Measurements from ENCODE around the gene SSR1. TPM values are rescaled to one million over a fixed set of nuclear protein-coding genes. Genes with fewer than 3 reads are reported as not detected.
"Not testable (repeated sequence)": the region's sequence is repeated elsewhere in the genome, so short reads cannot be mapped to it uniquely, and the experiment has no call there.

Gene SSR1
- total and polyA plus RNA-seq, 2 experiments from 2014 or later, result 65.3 to 70.2 TPM

DNA sequence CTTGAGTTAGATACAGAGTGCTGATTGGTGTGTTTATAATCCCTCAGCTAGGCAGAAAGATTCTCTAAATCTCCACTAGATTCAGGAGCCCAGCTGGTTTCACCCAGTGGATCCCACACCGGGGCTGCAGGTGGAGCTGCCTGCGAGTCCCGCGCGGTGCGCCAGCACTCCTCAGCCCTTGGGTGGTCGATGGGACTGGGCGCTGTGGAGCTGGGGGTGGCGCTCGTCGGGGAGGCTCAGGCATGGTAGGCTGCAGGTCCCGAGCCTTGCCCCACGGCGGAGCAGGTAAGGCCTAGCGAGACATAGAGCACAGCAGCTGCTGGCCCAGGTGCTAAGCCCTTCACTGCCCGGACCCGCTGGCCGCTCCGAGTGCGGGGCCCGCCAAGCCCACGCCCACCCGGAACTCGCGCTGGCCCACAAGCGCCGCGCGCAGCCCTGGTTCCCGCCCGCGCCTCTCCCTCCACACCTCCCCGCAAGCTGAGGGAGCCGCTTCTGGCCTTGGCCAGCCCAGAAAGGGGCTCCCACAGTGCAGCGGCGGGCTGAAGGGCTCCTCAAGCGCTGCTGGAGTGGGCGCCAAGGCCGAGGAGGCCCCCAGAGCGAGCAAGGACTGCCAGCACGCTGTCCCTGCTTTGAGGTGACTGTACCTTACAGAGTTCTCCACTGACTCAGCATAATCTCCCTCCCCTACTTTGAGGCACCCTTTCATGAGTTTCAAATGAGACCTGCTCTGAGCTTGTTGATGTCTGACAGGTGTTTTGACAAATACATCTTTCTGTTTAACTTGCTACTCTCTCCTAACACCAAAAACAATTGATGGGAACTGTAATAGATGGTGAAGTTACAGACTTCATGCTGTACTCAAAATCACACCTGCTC is 3.9 kb upstream of the SSR1 start:
- no peaks in the 10 kb centered on the region for H3K9me3 Mint-ChIP-seq
- peaks cover 4% of the 10 kb centered on the region for H3K27me3 Mint-ChIP-seq (ENCODE audit: insufficient read depth, low read depth, poor library complexity)
- ATAC-seq, result no peak
- H2AFZ ChIP-seq, result peak overlapping the region; percentile 29; the same call in 1 of the 2 replicates
- no peaks in the 10 kb centered on the region; the same call in 1 of the 2 replicates for H3K9me2 ChIP-seq (ENCODE audit: insufficient read depth)
- peaks cover 4% of the 10 kb centered on the region; the same call in 2 of the 3 replicates for H3K4me1 Mint-ChIP-seq
- no peaks in the 10 kb centered on the region for H3K36me3 ChIP-seq (ENCODE audit: insufficient read depth)
- H4K20me1 ChIP-seq (replicated peaks; ENCODE audit: insufficient read depth), result no peaks in the 10 kb centered on the region
- H3K4me3 Mint-ChIP-seq, result no peak overlapping the region
- H3K36me3 Mint-ChIP-seq (ENCODE audit: low read depth), result peaks cover 7% of the 10 kb centered on the region; the same call in 2 of the 3 replicates
- H3K4me3 ChIP-seq, result no peak overlapping the region
- H3K27ac Mint-ChIP-seq, result no peak overlapping the region
- DNase-seq (ENCODE audit: low spot score), result peak; percentile 15
- H3K4me2 ChIP-seq, result no peak overlapping the region
- no peak for TF ChIP-seq ZNF331 (CRISPR knock-in tag; IDR thresholded peaks at IDR 0.05; ENCODE audit: low read depth)
- no peak for TF ChIP-seq REST (IDR thresholded peaks at IDR 0.05; ENCODE audit: unreplicated experiment)
- no peak for TF ChIP-seq ZNF114 (CRISPR knock-in tag; IDR thresholded peaks at IDR 0.05)
- no peak for TF ChIP-seq STAT1 (IDR thresholded peaks at IDR 0.05; ENCODE audit: unreplicated experiment)
- TF ChIP-seq POLR2AphosphoS5 (IDR thresholded peaks at IDR 0.05; ENCODE audit: low read depth), result no peak
- no peak for TF ChIP-seq EZH2phosphoT487 (IDR thresholded peaks at IDR 0.05; ENCODE audit: unreplicated experiment)
- H3K27ac ChIP-seq (ENCODE audit: low read depth), result no peak overlapping the region
- no peaks in the 10 kb centered on the region for H3F3A ChIP-seq (replicated peaks; ENCODE audit: low read depth)
- H3K27me3 ChIP-seq (ENCODE audit: insufficient read depth), result no peaks in the 10 kb centered on the region
- peaks cover 6% of the 10 kb centered on the region for H3K79me2 ChIP-seq (replicated peaks; ENCODE audit: insufficient read depth)
- H3K4me1 ChIP-seq (ENCODE audit: insufficient read depth), result 0 out of 2 replicates have a peak, but pooled peaks cover 5% of the 10 kb centered on the region

- Mint-ChIP-seq H3K4me3 (no peak overlapping the region), H3K9me3 (no peaks in the 10 kb centered on the region), H3K27ac (no peak overlapping the region), H3K27me3 (ENCODE audit: insufficient read depth, low read depth, poor library complexity) (peaks cover 4% of the 10 kb centered on the region), H3K36me3 (ENCODE audit: low read depth) (peaks cover 7% of the 10 kb centered on the region; the same call in 2 of the 3 replicates), H3K4me1 (peaks cover 12% of the 10 kb centered on the region)
- Histone ChIP-seq H3K27me3 (ENCODE audit: insufficient read depth) (no peaks in the 10 kb centered on the region), H3K4me1 (ENCODE audit: insufficient read depth) (peaks cover 14% of the 10 kb centered on the region), H4K20me1 (replicated peaks; ENCODE audit: insufficient read depth) (no peaks in the 10 kb centered on the region), H3K79me2 (replicated peaks; ENCODE audit: insufficient read depth) (peaks cover 16% of the 10 kb centered on the region), H3F3A (replicated peaks; ENCODE audit: low read depth) (no peaks in the 10 kb centered on the region), H3K4me3 (no peak overlapping the region), H3K4me2 (no peak overlapping the region), H2AFZ (peak overlapping the region; percentile 47; the same call in 1 of the 2 replicates), H3K27ac (ENCODE audit: low read depth) (no peak overlapping the region), H3K9me2 (ENCODE audit: insufficient read depth) (no peaks in the 10 kb centered on the region; the same call in 1 of the 2 replicates), H3K36me3 (ENCODE audit: insufficient read depth) (no peaks in the 10 kb centered on the region)
- TF ChIP-seq CREB1 (CRISPR knock-in tag; IDR thresholded peaks at IDR 0.05; ENCODE audit: low read depth) (no peak), POLR2AphosphoS5 (IDR thresholded peaks at IDR 0.05; ENCODE audit: low read depth) (no peak), REST (IDR thresholded peaks at IDR 0.05; ENCODE audit: unreplicated experiment) (no peak), ZNF331 (CRISPR knock-in tag; IDR thresholded peaks at IDR 0.05; ENCODE audit: low read depth) (no peak)
- ATAC-seq, result no peak
- DNase-seq (ENCODE audit: low spot score), result no peak
These were observed 3.0 kb upstream of the SSR1 start for GRCh38 chr6:7315948-7316365.

DNA sequence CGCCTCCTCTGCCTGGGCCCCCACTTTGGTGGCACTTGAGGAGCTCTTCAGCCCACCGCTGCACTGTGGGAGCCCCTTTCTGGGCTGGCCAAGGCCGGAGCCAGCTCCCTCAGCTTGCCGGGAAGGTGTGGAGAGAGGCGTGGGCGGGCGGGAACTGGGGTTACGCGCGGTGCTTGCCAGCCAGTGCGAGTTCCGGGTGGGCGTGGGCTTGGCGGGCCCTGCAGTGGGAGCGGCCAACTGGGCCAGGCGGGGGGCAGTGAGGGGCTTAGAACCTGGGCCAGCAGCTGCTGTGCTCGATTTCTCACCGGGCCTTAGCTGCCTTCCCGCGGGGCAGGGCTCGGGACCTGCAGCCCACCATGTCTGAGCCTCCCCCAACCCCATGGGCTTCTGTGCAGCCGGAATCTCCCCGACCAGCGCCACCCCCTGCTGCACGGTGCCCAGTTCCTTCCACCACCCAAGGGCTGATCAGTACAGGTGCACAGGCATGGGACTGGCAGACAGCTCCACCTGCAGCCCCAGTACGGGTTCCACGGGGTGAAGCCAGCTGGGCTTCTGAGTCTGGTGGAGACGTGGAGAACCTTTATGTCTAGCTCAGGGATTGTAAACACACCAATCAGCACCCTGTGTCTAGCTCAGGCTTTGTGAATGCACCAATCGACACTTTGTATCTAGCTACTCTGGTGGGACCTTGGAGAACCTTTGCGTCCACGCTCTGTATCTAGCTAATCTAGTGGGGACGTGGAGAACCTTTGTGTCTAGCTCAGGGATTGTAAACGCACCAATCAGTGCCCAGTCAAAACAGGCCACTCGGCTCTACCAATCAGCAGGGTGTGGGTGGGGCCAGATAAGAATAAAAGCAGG is 2.3 kb upstream of the SSR1 start:
- Histone ChIP-seq H2AFZ (peak overlapping the region; percentile 82), H3K79me2 (replicated peaks; ENCODE audit: insufficient read depth) (peaks cover 22% of the 10 kb centered on the region), H3K4me1 (ENCODE audit: insufficient read depth) (peaks cover 16% of the 10 kb centered on the region)
- not testable (repeated sequence) for H3K4me3 Mint-ChIP-seq; H3K4me3 ChIP-seq; H3K36me3 Mint-ChIP-seq (ENCODE audit: low read depth); H3K9me2 ChIP-seq (ENCODE audit: insufficient read depth); H3K27ac Mint-ChIP-seq; DNase-seq (ENCODE audit: low spot score); H3K36me3 ChIP-seq (ENCODE audit: insufficient read depth); H3K9me3 Mint-ChIP-seq; H3K27me3 Mint-ChIP-seq (ENCODE audit: insufficient read depth, low read depth, poor library complexity); H3K27me3 ChIP-seq (ENCODE audit: insufficient read depth); H3K4me2 ChIP-seq; ATAC-seq; H3F3A ChIP-seq (replicated peaks; ENCODE audit: low read depth); H4K20me1 ChIP-seq (replicated peaks; ENCODE audit: insufficient read depth); H3K27ac ChIP-seq (ENCODE audit: low read depth)
- H3K4me1 Mint-ChIP-seq, result peaks cover 12% of the 10 kb centered on the region
